ENCODE results near the gene CADM2. TPM values are rescaled to one million over a fixed set of nuclear protein-coding genes. Genes with fewer than 3 reads are reported as not detected.

Gene CADM2
- total RNA-seq, 1 experiment from 2014 or later = 10.9 TPM

GRCh38 chr3:85691196-85691595, 732.4 kb downstream of the CADM2 start:
- Histone ChIP-seq H3K14ac (ENCODE audit: insufficient read depth, low read length) (no peak overlapping the region), H4K91ac (ENCODE audit: insufficient read length, low read depth, low read length) (no peak overlapping the region), H3K56ac (ENCODE audit: insufficient read length, low read depth, low read length) (no peak overlapping the region), H3K4ac (ENCODE audit: low read depth, low read length) (no peak overlapping the region), H3K18ac (ENCODE audit: insufficient read length, low read depth, low read length) (no peak overlapping the region), H3K4me2 (ENCODE audit: insufficient read depth, insufficient read length, low read length) (no peak overlapping the region), H3T11ph (ENCODE audit: low read length) (no peak overlapping the region), H2BK120ac (ENCODE audit: low read depth, low read length, poor library complexity, severe bottlenecking) (no peak overlapping the region), H3K79me1 (ENCODE audit: insufficient read depth, low read depth, low read length, poor library complexity, severe bottlenecking) (no peaks in the 10 kb centered on the region), H3K9ac (ENCODE audit: extremely low read depth, insufficient read length, low read length) (no peak overlapping the region), H3K4me1 (ENCODE audit: insufficient read depth, low read length) (no peaks in the 10 kb centered on the region), H2BK15ac (ENCODE audit: low read depth, low read length) (no peak overlapping the region), H3K9me3 (ENCODE audit: control insufficient read depth, low read depth, low read length) (no peaks in the 10 kb centered on the region), H4K5ac (ENCODE audit: insufficient read length, low read depth, low read length) (no peak overlapping the region), H3K27ac (ENCODE audit: insufficient read length, low read depth, low read length) (no peak overlapping the region), H2BK5ac (ENCODE audit: insufficient read length, low read length) (no peak overlapping the region), H4K8ac (replicated peaks; ENCODE audit: insufficient read length, low read depth, low read length) (no peak overlapping the region), H2BK20ac (ENCODE audit: low read depth, low read length, poor library complexity, severe bottlenecking) (no peak overlapping the region), H4K20me1 (ENCODE audit: control insufficient read depth, insufficient read depth, insufficient read length) (no peaks in the 10 kb centered on the region), H2AFZ (ENCODE audit: low read length) (no peak overlapping the region), H3K23ac (ENCODE audit: insufficient read length, low read depth, low read length) (no peak overlapping the region), H3K23me2 (ENCODE audit: insufficient read length, low read depth, low read length, poor library complexity, severe bottlenecking) (no peaks in the 10 kb centered on the region), H2AK5ac (ENCODE audit: insufficient read length, low read length) (no peak overlapping the region), H3K27me3 (ENCODE audit: insufficient read depth, low read length) (no peaks in the 10 kb centered on the region), H2BK12ac (ENCODE audit: insufficient read length, low read depth, low read length) (no peak overlapping the region), H3K79me2 (ENCODE audit: insufficient read depth, low read length) (no peaks in the 10 kb centered on the region)
- WGBS (ENCODE audit: extremely low coverage, insufficient read length, low lambda C conversion rate) = no CpG with 5 or more reads among the region's 1 CpG
- no peak overlapping the region for H3K27ac Mint-ChIP-seq
- DNase-seq = no peak
- no peak for TF ChIP-seq CTCF (conservative IDR thresholded peaks at IDR 0.05)
- H3K27me3 Mint-ChIP-seq (ENCODE audit: low read depth) = no peaks in the 10 kb centered on the region
- peaks cover 0 to 4% (median 0%) of the 10 kb centered on the region in 3 experiments; a peak in 2 of 7 replicates for H3K36me3 Mint-ChIP-seq (ENCODE audit: insufficient read depth in 1 of 3, low read depth in 3 of 3)
- no peak overlapping the region for H3K4me3 Mint-ChIP-seq
- peaks cover 0 to 2% of the 10 kb centered on the region in 2 experiments; a peak in 2 of 5 replicates for H3K9me3 Mint-ChIP-seq
- no peaks in the 10 kb centered on the region for H3K4me1 Mint-ChIP-seq

All from H9 (cell line).